ENCODE data around the gene NOS1AP.

NOS1AP gene

GRCh38 chr1:162386292-162387225, 317.1 kb downstream of the NOS1AP start:
- DNase-seq (ENCODE audit: low spot score) = no peak

- no peak for DNase-seq (ENCODE audit: low spot score)
Measured at GRCh38 chr1:162387226-162388082, 318.0 kb downstream of the NOS1AP start.

- no peak for DNase-seq (ENCODE audit: low spot score)
Measured at GRCh38 chr1:162388083-162388594, 318.6 kb downstream of the NOS1AP start.

- no peak for DNase-seq (ENCODE audit: low spot score)
Measured at GRCh38 chr1:162388615-162389014, 319.1 kb downstream of the NOS1AP start.

GRCh38 chr1:162389021-162389818, 319.7 kb downstream of the NOS1AP start:
- no peak for DNase-seq (ENCODE audit: low spot score)

GRCh38 chr1:162389971-162390370, 320.5 kb downstream of the NOS1AP start:
- DNase-seq (ENCODE audit: low spot score) = no peak

GRCh38 chr1:162390396-162391185, 321.1 kb downstream of the NOS1AP start:
- DNase-seq (ENCODE audit: low spot score) = no peak

GRCh38 chr1:162391790-162392563, 322.5 kb downstream of the NOS1AP start:
- peak; percentile 68 for DNase-seq (ENCODE audit: low spot score)

- DNase-seq (ENCODE audit: low spot score) = no peak
Measured at GRCh38 chr1:162396201-162396906, 326.9 kb downstream of the NOS1AP start.

- DNase-seq (ENCODE audit: low spot score) = peak; percentile 11
Measured at GRCh38 chr1:162397039-162397448, 327.6 kb downstream of the NOS1AP start.

- DNase-seq (ENCODE audit: low spot score) = no peak
Measured at GRCh38 chr1:162397943-162398560, 328.6 kb downstream of the NOS1AP start.

GRCh38 chr1:162398999-162399580, 329.6 kb downstream of the NOS1AP start:
- DNase-seq (ENCODE audit: low spot score) = no peak

GRCh38 chr1:162400790-162401355, 331.4 kb downstream of the NOS1AP start:
- DNase-seq (ENCODE audit: low spot score) = no peak

- DNase-seq (ENCODE audit: low spot score) = peak; percentile 64
Measured at GRCh38 chr1:162404550-162405160, 335.2 kb downstream of the NOS1AP start.

- no peak for DNase-seq (ENCODE audit: low spot score)
Measured at GRCh38 chr1:162405800-162406199, 336.3 kb downstream of the NOS1AP start.

GRCh38 chr1:162406811-162407210, 337.3 kb downstream of the NOS1AP start:
- no peak for DNase-seq (ENCODE audit: low spot score)

GRCh38 chr1:162407539-162407938, 338.0 kb downstream of the NOS1AP start:
- DNase-seq (ENCODE audit: low spot score) = no peak

GRCh38 chr1:162412002-162412401, 342.5 kb downstream of the NOS1AP start, which contains the start of gene SH2D1B:
SH2D1B (minus strand) TSS chr1:162412136; CDS start chr1:162412016, 120 bp downstream.
- DNase-seq (ENCODE audit: low spot score) = no peak
